Subcutaneous adipose tissue (tissue), 4 donors: ENCODE data around the gene PLOD2. TPM values are rescaled to one million over a fixed set of nuclear protein-coding genes. Genes with fewer than 3 reads are reported as not detected.

ENCODE experiments used
- CTCF ChIP-seq: fragments of 450-650 bp; IDR thresholded peaks from one replicate; pipeline ENCODE4 v1.5.1; 2016; ENCODE audit warnings: low read depth, mild to moderate bottlenecking, control low read depth, antibody characterized with exemption, moderate library complexity
- total RNA-seq, 4 donors: library from RNA; depleted of rRNA; stranded (reverse); fragments of >200 nt; gene quantifications; one replicate each; pipeline ENCODE4 v1.1.0, GENCODE V29; 2016

The PLOD2 gene
- total RNA-seq, 4 donors from 2014 or later: 86.7 to 144 (median 93.8) TPM

GRCh38 chr3:146139586-146140110 lies 21.3 kb downstream of the PLOD2 start:
- no peak for TF ChIP-seq CTCF

- TF ChIP-seq CTCF: no peak
These were observed 22.1 kb downstream of the PLOD2 start for GRCh38 chr3:146138902-146139301.

GRCh38 chr3:146136647-146137046 lies 24.3 kb downstream of the PLOD2 start:
- no peak for TF ChIP-seq CTCF

- no peak for TF ChIP-seq CTCF
These were observed 26.5 kb downstream of the PLOD2 start for GRCh38 chr3:146134348-146135117.

GRCh38 chr3:146133441-146133840 lies 27.5 kb downstream of the PLOD2 start:
- TF ChIP-seq CTCF: no peak

GRCh38 chr3:146131616-146132410 lies 29.2 kb downstream of the PLOD2 start:
- TF ChIP-seq CTCF: no peak

- TF ChIP-seq CTCF: no peak
These were observed 30.1 kb downstream of the PLOD2 start for GRCh38 chr3:146130881-146131371.
